ENCODE results near the gene LDB1. TPM values are rescaled to one million over a fixed set of nuclear protein-coding genes. Genes with fewer than 3 reads are reported as not detected.

Gene LDB1
- total RNA-seq, 1 experiment from 2014 or later = 63.9 TPM

GRCh38 chr10:102135956-102136526 is 15.9 kb upstream of the LDB1 start:
- H3K9me2 ChIP-seq (ENCODE audit: insufficient read depth) = no peaks in the 10 kb centered on the region
- H3K27me3 ChIP-seq (ENCODE audit: insufficient read depth, low read length) = no peaks in the 10 kb centered on the region
- H3K4me3 ChIP-seq (replicated peaks in 1 of 2; ENCODE audit: low read depth in 1 of 2, low read length in 2 of 2) = no peak overlapping the region
- intact Hi-C loops (cut with micrococcal nuclease) = no loop called here
- DNase-seq (ENCODE audit: low read depth, low spot score) (no peak), ATAC-seq (no peak)
- H3K36me3 ChIP-seq (ENCODE audit: control insufficient read depth in 1 of 2, insufficient read depth in 2 of 2, low read length in 2 of 2) = peaks cover 33 to 66% of the 10 kb centered on the region in 2 experiments
- H3K9me3 ChIP-seq (ENCODE audit: control insufficient read depth in 1 of 2, insufficient read depth in 1 of 2, low read depth in 1 of 2, low read length in 2 of 2) = no peaks in the 10 kb centered on the region
- ChIA-PET CTCF (no interaction called here), POLR2A (interaction anchor here (1.1 to 2.0 kb wide), 2 partner anchors 16 to 21 kb away, joined by 4 to 9 read pairs; partner anchors contain the start of gene NOLC1), RAD21 (ENCODE audit: low non-redundant PET in 1 of 2, low total read pairs in 2 of 2, uncharacterized antibody in 2 of 2, unreplicated experiment in 2 of 2) (no interaction called here)
- H2AFZ ChIP-seq (ENCODE audit: low read depth, low read length, poor library complexity, severe bottlenecking) = no peak overlapping the region
- no TSS peak for BruUV-seq (replicated peaks)
- peaks cover 82% of the 10 kb centered on the region for H3K79me2 ChIP-seq (ENCODE audit: insufficient read depth, low read length)
- H3K4me1 ChIP-seq (ENCODE audit: control insufficient read depth in 1 of 2, insufficient read depth in 2 of 2, low read length in 2 of 2) = peaks cover 20 to 33% of the 10 kb centered on the region in 2 experiments
- TF ChIP-seq POLR2A (IDR thresholded peaks at IDR 0.05; ENCODE audit: borderline replicate concordance, extremely low read depth, insufficient read depth, insufficient read length) = no peak
- TF ChIP-seq ZNF274 (IDR thresholded peaks at IDR 0.05; ENCODE audit: low read depth, low read length) = no peak
- no peak for TF ChIP-seq ZFX (IDR thresholded peaks at IDR 0.05)
- TF ChIP-seq JUND (IDR thresholded peaks at IDR 0.05) = no peak
- TF ChIP-seq, protein P1, sequence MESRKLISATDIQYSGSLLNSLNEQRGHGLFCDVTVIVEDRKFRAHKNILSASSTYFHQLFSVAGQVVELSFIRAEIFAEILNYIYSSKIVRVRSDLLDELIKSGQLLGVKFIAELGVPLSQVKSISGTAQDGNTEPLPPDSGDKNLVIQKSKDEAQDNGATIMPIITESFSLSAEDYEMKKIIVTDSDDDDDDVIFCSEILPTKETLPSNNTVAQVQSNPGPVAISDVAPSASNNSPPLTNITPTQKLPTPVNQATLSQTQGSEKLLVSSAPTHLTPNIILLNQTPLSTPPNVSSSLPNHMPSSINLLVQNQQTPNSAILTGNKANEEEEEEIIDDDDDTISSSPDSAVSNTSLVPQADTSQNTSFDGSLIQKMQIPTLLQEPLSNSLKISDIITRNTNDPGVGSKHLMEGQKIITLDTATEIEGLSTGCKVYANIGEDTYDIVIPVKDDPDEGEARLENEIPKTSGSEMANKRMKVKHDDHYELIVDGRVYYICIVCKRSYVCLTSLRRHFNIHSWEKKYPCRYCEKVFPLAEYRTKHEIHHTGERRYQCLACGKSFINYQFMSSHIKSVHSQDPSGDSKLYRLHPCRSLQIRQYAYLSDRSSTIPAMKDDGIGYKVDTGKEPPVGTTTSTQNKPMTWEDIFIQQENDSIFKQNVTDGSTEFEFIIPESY (IDR thresholded peaks at IDR 0.05; ENCODE audit: extremely low read depth, insufficient replicate concordance, low read length) = no peak
- no peak for TF ChIP-seq CEBPB (IDR thresholded peaks at IDR 0.05; ENCODE audit: low read depth)
- TF ChIP-seq EZH2phosphoT487 (IDR thresholded peaks at IDR 0.05; ENCODE audit: borderline replicate concordance) = no peak
- H3K27ac ChIP-seq (ENCODE audit: low read depth, low read length) = no peak overlapping the region; the same call in 1 of the 2 replicates
- peaks cover 48% of the 10 kb centered on the region; the same call in 1 of the 2 replicates for H4K20me1 ChIP-seq (ENCODE audit: insufficient read depth)
- 0 out of 2 replicates have a peak overlapping the region, but pooled peaks have one; percentile 8 for H3K4me2 ChIP-seq (ENCODE audit: low read length)
- no peak overlapping the region for H3K9ac ChIP-seq (ENCODE audit: low read length)

- DNase-seq (ENCODE audit: low read depth, low spot score) (no peak), ATAC-seq (no peak)
- peak overlapping the region; percentile 98 for H3K27ac ChIP-seq (ENCODE audit: low read depth, low read length)
- BruUV-seq (replicated peaks) = TSS peak; percentile 70
- ChIA-PET POLR2A (interaction anchor here (2.0 kb wide), 1 partner anchor 17 kb away, joined by 9 read pairs; the partner anchor contains the start of gene NOLC1), RAD21 (ENCODE audit: low non-redundant PET in 1 of 2, low total read pairs in 2 of 2, uncharacterized antibody in 2 of 2, unreplicated experiment in 2 of 2) (no interaction called here), CTCF (interaction anchor here (0.9 kb wide), 1 partner anchor 35 kb away, joined by 3 read pairs; no protein-coding TSS in a partner anchor)
- peak overlapping the region; percentile 93 for H3K4me3 ChIP-seq (replicated peaks in 1 of 2; ENCODE audit: low read depth in 1 of 2, low read length in 2 of 2)
- intact Hi-C loops (cut with micrococcal nuclease) = no loop called here
- peaks cover 20 to 50% of the 10 kb centered on the region in 2 experiments for H3K36me3 ChIP-seq (ENCODE audit: control insufficient read depth in 1 of 2, insufficient read depth in 2 of 2, low read length in 2 of 2)
- peaks cover 20 to 33% of the 10 kb centered on the region in 2 experiments for H3K4me1 ChIP-seq (ENCODE audit: control insufficient read depth in 1 of 2, insufficient read depth in 2 of 2, low read length in 2 of 2)
- peak overlapping the region; percentile 99 for H3K9ac ChIP-seq (ENCODE audit: low read length)
- peaks cover 35% of the 10 kb centered on the region; the same call in 1 of the 2 replicates for H4K20me1 ChIP-seq (ENCODE audit: insufficient read depth)
- peaks cover 66% of the 10 kb centered on the region for H3K79me2 ChIP-seq (ENCODE audit: insufficient read depth, low read length)
- H3K27me3 ChIP-seq (ENCODE audit: insufficient read depth, low read length) = no peaks in the 10 kb centered on the region
- no peak overlapping the region for H2AFZ ChIP-seq (ENCODE audit: low read depth, low read length, poor library complexity, severe bottlenecking)
- peak overlapping the region; percentile 87 for H3K4me2 ChIP-seq (ENCODE audit: low read length)
- H3K9me3 ChIP-seq (ENCODE audit: control insufficient read depth in 1 of 2, insufficient read depth in 1 of 2, low read depth in 1 of 2, low read length in 2 of 2) = no peaks in the 10 kb centered on the region
- H3K9me2 ChIP-seq (ENCODE audit: insufficient read depth) = no peaks in the 10 kb centered on the region
- TF ChIP-seq ATF3 (IDR thresholded peaks at IDR 0.05) = no peak
- TF ChIP-seq SP1 (IDR thresholded peaks at IDR 0.05; ENCODE audit: low read depth) = no peak
- no peak for TF ChIP-seq TCF7L2 (IDR thresholded peaks at IDR 0.05; ENCODE audit: borderline replicate concordance, extremely low read depth, insufficient read depth, insufficient read length)
- no peak for TF ChIP-seq CBX3 (IDR thresholded peaks at IDR 0.05; ENCODE audit: low read depth)
- no peak for TF ChIP-seq FOSL1 (IDR thresholded peaks at IDR 0.05; ENCODE audit: low read depth)
- TF ChIP-seq EZH2phosphoT487 (IDR thresholded peaks at IDR 0.05; ENCODE audit: borderline replicate concordance) = no peak
- TF ChIP-seq SRF (IDR thresholded peaks at IDR 0.05; ENCODE audit: low read depth) = no peak
- TF ChIP-seq EGR1 (IDR thresholded peaks at IDR 0.05; ENCODE audit: low read depth) = no peak
- no peak for TF ChIP-seq MAX (IDR thresholded peaks at IDR 0.05)
- TF ChIP-seq SIN3A (IDR thresholded peaks at IDR 0.05; ENCODE audit: low read depth) = no peak
- no peak for TF ChIP-seq YY1 (IDR thresholded peaks at IDR 0.05; ENCODE audit: extremely low read depth, insufficient replicate concordance, low read depth, low read length)
Observed at GRCh38 chr10:102134416-102134815, 14.2 kb upstream of the LDB1 start.

Data from HCT116 (cell line).